ENCODE measurements around the gene DOK7. TPM values are rescaled to one million over a fixed set of nuclear protein-coding genes. Genes with fewer than 3 reads are reported as not detected.

DOK7 gene
- polyA plus RNA-seq, 1 donor (not counting 4 experiments of a cell fraction or from before 2014, with no cell fraction given) = 0.13 TPM

DNA sequence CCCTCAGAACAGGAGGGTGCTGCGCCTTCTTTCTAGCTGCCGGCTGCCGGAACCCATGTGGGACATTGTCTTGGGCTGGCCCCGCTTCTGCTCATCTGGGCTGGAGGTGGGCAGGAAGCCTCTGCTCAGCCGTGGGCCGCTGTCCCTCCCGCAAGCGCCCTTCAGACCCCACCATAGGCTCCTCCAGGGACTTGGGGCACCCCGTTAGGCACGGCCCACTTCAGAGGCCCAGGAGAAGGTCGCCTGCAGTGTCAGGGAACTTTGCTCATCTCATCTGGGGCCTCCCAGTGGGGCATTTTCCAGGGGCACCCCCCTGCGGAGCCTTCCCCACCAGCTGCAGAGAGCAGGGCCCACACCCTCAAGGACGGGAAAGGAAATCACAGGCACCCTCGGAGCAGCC lies 32.9 kb downstream of the DOK7 start:
- H4K20me1 ChIP-seq (ENCODE audit: control insufficient read depth, extremely low read depth, insufficient read depth, low read length) = peaks cover 7% of the 10 kb centered on the region
- H3K4me2 ChIP-seq (ENCODE audit: control insufficient read depth, extremely low read depth, insufficient read depth, low read depth, low read length) = no peak overlapping the region
- DNase-seq (ENCODE audit: low read depth, low spot score) (no peak), FAIRE-seq (no peak)
- no peak overlapping the region for H3K27ac ChIP-seq (ENCODE audit: control insufficient read depth, insufficient read depth, low read length)
- no peak for TF ChIP-seq EZH2 (IDR thresholded peaks at IDR 0.05; ENCODE audit: low read length)
- TF ChIP-seq, protein P1, sequence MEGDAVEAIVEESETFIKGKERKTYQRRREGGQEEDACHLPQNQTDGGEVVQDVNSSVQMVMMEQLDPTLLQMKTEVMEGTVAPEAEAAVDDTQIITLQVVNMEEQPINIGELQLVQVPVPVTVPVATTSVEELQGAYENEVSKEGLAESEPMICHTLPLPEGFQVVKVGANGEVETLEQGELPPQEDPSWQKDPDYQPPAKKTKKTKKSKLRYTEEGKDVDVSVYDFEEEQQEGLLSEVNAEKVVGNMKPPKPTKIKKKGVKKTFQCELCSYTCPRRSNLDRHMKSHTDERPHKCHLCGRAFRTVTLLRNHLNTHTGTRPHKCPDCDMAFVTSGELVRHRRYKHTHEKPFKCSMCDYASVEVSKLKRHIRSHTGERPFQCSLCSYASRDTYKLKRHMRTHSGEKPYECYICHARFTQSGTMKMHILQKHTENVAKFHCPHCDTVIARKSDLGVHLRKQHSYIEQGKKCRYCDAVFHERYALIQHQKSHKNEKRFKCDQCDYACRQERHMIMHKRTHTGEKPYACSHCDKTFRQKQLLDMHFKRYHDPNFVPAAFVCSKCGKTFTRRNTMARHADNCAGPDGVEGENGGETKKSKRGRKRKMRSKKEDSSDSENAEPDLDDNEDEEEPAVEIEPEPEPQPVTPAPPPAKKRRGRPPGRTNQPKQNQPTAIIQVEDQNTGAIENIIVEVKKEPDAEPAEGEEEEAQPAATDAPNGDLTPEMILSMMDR (optimal IDR thresholded peaks at IDR 0.05 in 1 of 3, IDR thresholded peaks at IDR 0.05 in 1 of 3, conservative IDR thresholded peaks at IDR 0.05 in 1 of 3; ENCODE audit: extremely low read depth in 1 of 3, insufficient read depth in 2 of 3, low read length in 3 of 3) = no peak
- H3K4me3 ChIP-seq (ENCODE audit: control insufficient read depth in 2 of 3, extremely low read depth in 1 of 3, insufficient read depth in 2 of 3, low read depth in 1 of 3, low read length in 3 of 3) = no peak overlapping the region
- dilution Hi-C loops (cut with MboI; ENCODE audit: extremely low pct_ligation_motif_present, low sequenced_read_pairs) = no loop called here
- H3K79me2 ChIP-seq (ENCODE audit: control insufficient read depth, insufficient read depth, low read length) = no peaks in the 10 kb centered on the region
- peaks cover 34% of the 10 kb centered on the region for H3K27me3 ChIP-seq (ENCODE audit: control insufficient read depth, extremely low read depth, insufficient read depth, low read length)
- H3K9me1 ChIP-seq (ENCODE audit: control insufficient read depth, extremely low read depth, insufficient read depth, low read length) = no peaks in the 10 kb centered on the region
- no peaks in the 10 kb centered on the region for H3K9me3 ChIP-seq (ENCODE audit: control insufficient read depth, low read depth, low read length)
- no peak overlapping the region for H2AFZ ChIP-seq (ENCODE audit: control insufficient read depth, low read length)
- no peaks in the 10 kb centered on the region for H3K36me3 ChIP-seq (ENCODE audit: control insufficient read depth in 2 of 2, extremely low read depth in 1 of 2, insufficient read depth in 2 of 2, low read length in 2 of 2)
- H3K4me1 ChIP-seq (ENCODE audit: control insufficient read depth, extremely low read depth, insufficient read depth, low read length) = no peaks in the 10 kb centered on the region
- no peak overlapping the region for H3K9ac ChIP-seq (ENCODE audit: control insufficient read depth, extremely low read depth, insufficient read depth, low read length)

DNA sequence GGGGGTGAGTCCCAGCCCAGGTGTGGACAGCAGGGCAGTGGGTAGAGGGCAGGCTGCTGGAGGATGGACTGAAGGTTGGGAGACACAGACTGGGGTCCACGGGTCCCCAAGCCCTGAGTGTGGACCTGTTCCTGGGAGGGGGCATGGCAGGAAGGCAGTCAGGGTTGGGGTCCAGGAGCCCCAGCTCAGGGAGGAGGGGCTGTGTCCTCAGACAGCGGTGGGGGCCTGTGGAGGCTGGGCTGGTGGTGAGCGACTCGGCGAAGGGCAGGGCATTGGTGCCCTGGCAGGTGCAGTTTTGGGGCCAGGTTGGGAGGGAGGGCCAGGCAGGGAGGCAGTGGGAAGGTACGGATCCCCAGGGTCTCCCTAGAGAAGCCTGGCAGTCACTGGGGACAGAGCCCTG lies 34.0 kb downstream of the DOK7 start:
- TF ChIP-seq EZH2 (IDR thresholded peaks at IDR 0.05; ENCODE audit: low read length) = no peak
- TF ChIP-seq, protein P1 (optimal IDR thresholded peaks at IDR 0.05 in 1 of 3, IDR thresholded peaks at IDR 0.05 in 1 of 3, conservative IDR thresholded peaks at IDR 0.05 in 1 of 3; ENCODE audit: extremely low read depth in 1 of 3, insufficient read depth in 2 of 3, low read length in 3 of 3) = no peak
- no peaks in the 10 kb centered on the region for H3K9me1 ChIP-seq (ENCODE audit: control insufficient read depth, extremely low read depth, insufficient read depth, low read length)
- no peak overlapping the region for H3K4me3 ChIP-seq (ENCODE audit: control insufficient read depth in 2 of 3, extremely low read depth in 1 of 3, insufficient read depth in 2 of 3, low read depth in 1 of 3, low read length in 3 of 3)
- no peaks in the 10 kb centered on the region for H3K4me1 ChIP-seq (ENCODE audit: control insufficient read depth, extremely low read depth, insufficient read depth, low read length)
- no peak overlapping the region for H3K9ac ChIP-seq (ENCODE audit: control insufficient read depth, extremely low read depth, insufficient read depth, low read length)
- dilution Hi-C loops (cut with MboI; ENCODE audit: extremely low pct_ligation_motif_present, low sequenced_read_pairs) = no loop called here
- peaks cover 4% of the 10 kb centered on the region for H4K20me1 ChIP-seq (ENCODE audit: control insufficient read depth, extremely low read depth, insufficient read depth, low read length)
- no peak overlapping the region for H2AFZ ChIP-seq (ENCODE audit: control insufficient read depth, low read length)
- no peaks in the 10 kb centered on the region for H3K79me2 ChIP-seq (ENCODE audit: control insufficient read depth, insufficient read depth, low read length)
- peaks cover 27% of the 10 kb centered on the region for H3K27me3 ChIP-seq (ENCODE audit: control insufficient read depth, extremely low read depth, insufficient read depth, low read length)
- no peak for DNase-seq (ENCODE audit: low read depth, low spot score)
- no peak for FAIRE-seq
- no peak overlapping the region for H3K4me2 ChIP-seq (ENCODE audit: control insufficient read depth, extremely low read depth, insufficient read depth, low read depth, low read length)
- H3K27ac ChIP-seq (ENCODE audit: control insufficient read depth, insufficient read depth, low read length) = no peak overlapping the region
- no peaks in the 10 kb centered on the region for H3K9me3 ChIP-seq (ENCODE audit: control insufficient read depth, low read depth, low read length)
- H3K36me3 ChIP-seq (ENCODE audit: control insufficient read depth in 2 of 2, extremely low read depth in 1 of 2, insufficient read depth in 2 of 2, low read length in 2 of 2) = peaks cover 0 to 1% of the 10 kb centered on the region in 2 experiments
